ENCODE results near the gene BORCS8. TPM values are rescaled to one million over a fixed set of nuclear protein-coding genes. Genes with fewer than 3 reads are reported as not detected.

BORCS8 gene
- total RNA-seq: 10 to 100 TPM; 22.6 to 48.2 (median 42.7) TPM
- 10 to 100 TPM; 21.9 to 23.0 TPM for polyA plus RNA-seq
- 8.2 reads per million, percentile 32 among the genes with 10 or more reads in this experiment for total RNA-seq

DNA sequence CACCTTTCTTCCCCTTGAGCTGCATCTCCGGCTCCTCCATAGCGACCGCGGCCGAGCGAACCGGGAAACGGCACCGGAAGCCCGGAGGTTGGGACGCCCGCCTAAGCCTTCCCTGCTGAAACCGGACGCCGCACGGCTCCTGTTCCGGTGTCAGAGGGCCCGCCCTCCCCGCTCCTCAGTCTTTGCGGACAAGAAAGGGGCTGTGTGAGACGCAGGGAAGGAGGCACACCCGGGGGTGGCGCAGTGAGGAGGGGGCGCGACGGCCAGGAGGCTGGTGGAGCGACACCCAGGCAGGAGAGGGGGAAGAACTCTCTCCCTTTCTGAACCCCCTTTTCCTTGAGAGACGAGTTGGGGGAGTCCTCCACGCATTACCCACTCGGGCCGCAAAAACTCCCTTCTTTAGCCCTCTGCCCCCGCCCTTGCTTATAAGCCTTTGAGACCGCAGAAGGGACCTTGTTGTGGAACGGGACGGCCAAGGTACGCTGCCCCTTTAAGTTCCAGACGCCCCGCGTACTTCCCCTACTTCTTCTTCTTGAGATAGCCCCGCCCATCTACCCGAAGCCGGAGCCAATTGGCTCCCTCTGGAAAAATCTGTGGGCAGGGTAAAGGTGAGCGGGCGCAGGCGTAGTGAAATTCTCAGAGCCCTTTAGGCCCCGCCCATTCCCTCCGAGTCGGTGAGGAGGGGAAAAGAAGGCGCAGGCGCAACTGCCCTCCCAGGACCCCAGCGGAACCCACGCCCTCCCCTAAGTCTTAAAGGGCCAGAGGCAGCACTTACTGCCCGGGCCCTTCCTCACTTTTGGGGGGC, at the start of gene BORCS8, which contains the start of gene RFXANK:
TSS of gene BORCS8 (minus strand) at position 75 of the 805 bp plus-strand sequence. CDS start at position 40, 35 bp downstream.
TSS of gene RFXANK (plus strand) at position 181 of the 805 bp plus-strand sequence. CDS start 1,689 bp downstream, outside the sequence.
- intact Hi-C loops (cut with micrococcal nuclease): loop anchor here (1.0 to 10.0 kb wide), 21 partner anchors 11 to 1635 kb away; partner anchors contain the start of genes ARMC6 (in 2 of the 2), ATP13A1 (in 2 of the 2), COPE (in 2 of the 2) and DDX49 (in 2 of the 2)
- H3K4me1 ChIP-seq (ENCODE audit: control insufficient read depth in 2 of 2, insufficient read depth in 2 of 2, low read length in 2 of 2): peaks cover 13 to 22% of the 10 kb centered on the region in 2 donors
- peaks cover 23 to 68% (median 45%) of the 10 kb centered on the region in 7 donors for H3K4me1 Mint-ChIP-seq
- no peaks in the 10 kb centered on the region for H3K27me3 ChIP-seq (ENCODE audit: control insufficient read depth in 2 of 2, insufficient read depth in 2 of 2, low read length in 2 of 2)
- no peaks in the 10 kb centered on the region for H3K9me3 ChIP-seq (ENCODE audit: control insufficient read depth in 2 of 3, low read length in 3 of 3)
- H3K4me3 Mint-ChIP-seq: peak within 1 kb of the TSS; percentile 94 to 100 (median 98)
- peaks cover 0 to 1% (median 0%) of the 10 kb centered on the region in 11 donors for H3K9me3 Mint-ChIP-seq
- ChIA-PET CTCF (interaction anchor here (1.4 to 2.6 kb wide), 2 partner anchors 16 to 33 kb away, joined by 4 to 7 read pairs; no protein-coding TSS in a partner anchor), POLR2A (interaction anchor here (0.6 to 6.5 kb wide), 9 partner anchors 9 to 1389 kb away, joined by 3 to 58 read pairs (median 3); partner anchors contain the start of genes COPE, DDX49, GATAD2A and NR2C2AP)
- peak within 1 kb of the TSS; percentile 99 to 100 (median 99) for H3K27ac Mint-ChIP-seq
- no peaks in the 10 kb centered on the region for H3K27me3 Mint-ChIP-seq
- DNase-seq (peak; percentile 89 to 99 (median 99)), ATAC-seq (peak; percentile 95)
- peaks cover 0 to 14% (median 0%) of the 10 kb centered on the region in 5 donors for H3K36me3 Mint-ChIP-seq
- peak within 1 kb of the TSS; percentile 100 for H3K4me3 ChIP-seq (ENCODE audit: low read length)
- peak within 1 kb of the TSS; percentile 100 for H3K27ac ChIP-seq (ENCODE audit: low read depth, low read length)
- H3K36me3 ChIP-seq (ENCODE audit: control insufficient read depth in 2 of 3, insufficient read depth in 3 of 3, low read length in 3 of 3): peaks cover 0 to 23% (median 0%) of the 10 kb centered on the region in 3 experiments

DNA sequence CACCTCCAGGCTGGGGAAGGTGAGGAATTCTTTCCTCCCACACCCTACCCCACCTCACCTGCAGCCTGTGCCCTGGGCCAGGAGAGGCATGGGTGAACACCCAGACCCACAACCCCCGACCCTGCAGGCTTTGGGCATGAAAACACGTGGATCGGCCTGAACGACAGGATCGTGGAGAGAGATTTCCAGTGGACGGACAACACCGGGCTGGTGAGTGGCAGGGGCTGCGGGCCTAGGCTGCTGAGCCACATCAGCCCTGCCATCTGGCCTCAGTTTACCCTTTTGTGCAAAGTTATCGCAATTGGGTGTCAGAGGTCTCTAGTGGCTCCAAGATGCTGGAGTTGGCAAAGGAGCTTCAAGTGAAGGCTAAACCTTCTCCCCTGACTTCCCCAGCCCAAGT, 48.5 kb upstream of the BORCS8 start:
- DNase-seq: no peak
- Histone ChIP-seq H3K27ac (ENCODE audit: low read depth, low read length) (no peak overlapping the region), H3K27me3 (ENCODE audit: control insufficient read depth in 2 of 2, insufficient read depth in 2 of 2, low read length in 2 of 2) (no peaks in the 10 kb centered on the region), H3K36me3 (ENCODE audit: control insufficient read depth in 2 of 3, insufficient read depth in 3 of 3, low read length in 3 of 3) (no peaks in the 10 kb centered on the region), H3K4me3 (ENCODE audit: low read length) (no peak overlapping the region), H3K4me1 (ENCODE audit: control insufficient read depth in 2 of 2, insufficient read depth in 2 of 2, low read length in 2 of 2) (no peaks in the 10 kb centered on the region), H3K9me3 (ENCODE audit: control insufficient read depth in 2 of 3, low read length in 3 of 3) (peaks cover 0 to 7% (median 0%) of the 10 kb centered on the region in 3 experiments)
- Mint-ChIP-seq H3K27ac (no peak overlapping the region), H3K9me3 (peaks cover 0 to 13% (median 8%) of the 10 kb centered on the region in 11 donors), H3K4me3 (no peak overlapping the region), H3K27me3 (peaks cover 5 to 38% (median 22%) of the 10 kb centered on the region in 5 donors), H3K4me1 (peaks cover 0 to 2% (median 0%) of the 10 kb centered on the region in 7 donors), H3K36me3 (peaks cover 0 to 6% (median 5%) of the 10 kb centered on the region in 5 donors)
- POLR2A ChIA-PET: interaction anchor here (0.7 kb wide), 1 partner anchor 48 kb away, joined by 3 read pairs; no protein-coding TSS in a partner anchor
- CTCF ChIA-PET: no interaction called here
- no peak for ATAC-seq
- intact Hi-C loops (cut with micrococcal nuclease): no loop called here

GRCh38 chr19:19239675-19240074, 47.7 kb upstream of the BORCS8 start:
- POLR2A ChIA-PET: no interaction called here
- Histone ChIP-seq H3K36me3 (ENCODE audit: control insufficient read depth in 2 of 3, insufficient read depth in 3 of 3, low read length in 3 of 3) (no peaks in the 10 kb centered on the region), H3K9me3 (ENCODE audit: control insufficient read depth in 2 of 3, low read length in 3 of 3) (peaks cover 0 to 12% (median 0%) of the 10 kb centered on the region in 3 experiments), H3K4me3 (ENCODE audit: low read length) (no peak overlapping the region), H3K27me3 (ENCODE audit: control insufficient read depth in 2 of 2, insufficient read depth in 2 of 2, low read length in 2 of 2) (no peaks in the 10 kb centered on the region), H3K4me1 (ENCODE audit: control insufficient read depth in 2 of 2, insufficient read depth in 2 of 2, low read length in 2 of 2) (no peaks in the 10 kb centered on the region), H3K27ac (ENCODE audit: low read depth, low read length) (no peak overlapping the region)
- Mint-ChIP-seq H3K27ac (no peak overlapping the region), H3K9me3 (peaks cover 0 to 16% (median 8%) of the 10 kb centered on the region in 11 donors), H3K4me1 (peaks cover 0 to 2% (median 0%) of the 10 kb centered on the region in 7 donors), H3K4me3 (no peak overlapping the region), H3K36me3 (peaks cover 0 to 6% (median 5%) of the 10 kb centered on the region in 5 donors), H3K27me3 (peaks cover 5 to 38% (median 22%) of the 10 kb centered on the region in 5 donors)
- intact Hi-C loops (cut with micrococcal nuclease): no loop called here
- CTCF ChIA-PET: no interaction called here
- no peak for DNase-seq
- ATAC-seq: no peak

GRCh38 chr19:19238126-19238894, 46.4 kb upstream of the BORCS8 start:
- ATAC-seq (no peak), DNase-seq (no peak)
- Histone ChIP-seq H3K4me1 (ENCODE audit: control insufficient read depth in 2 of 2, insufficient read depth in 2 of 2, low read length in 2 of 2) (no peaks in the 10 kb centered on the region), H3K4me3 (ENCODE audit: low read length) (no peak overlapping the region), H3K27ac (ENCODE audit: low read depth, low read length) (no peak overlapping the region), H3K9me3 (ENCODE audit: control insufficient read depth in 2 of 3, low read length in 3 of 3) (peaks cover 0 to 24% (median 0%) of the 10 kb centered on the region in 3 experiments), H3K36me3 (ENCODE audit: control insufficient read depth in 2 of 3, insufficient read depth in 3 of 3, low read length in 3 of 3) (no peaks in the 10 kb centered on the region), H3K27me3 (ENCODE audit: control insufficient read depth in 2 of 2, insufficient read depth in 2 of 2, low read length in 2 of 2) (no peaks in the 10 kb centered on the region)
- H3K27ac Mint-ChIP-seq: no peak overlapping the region
- POLR2A ChIA-PET: no interaction called here
- H3K4me3 Mint-ChIP-seq: no peak overlapping the region
- peaks cover 5 to 38% (median 22%) of the 10 kb centered on the region in 5 donors for H3K27me3 Mint-ChIP-seq
- H3K9me3 Mint-ChIP-seq: peaks cover 0 to 27% (median 12%) of the 10 kb centered on the region in 11 donors
- intact Hi-C loops (cut with micrococcal nuclease): no loop called here
- CTCF ChIA-PET: no interaction called here
- H3K36me3 Mint-ChIP-seq: peaks cover 0 to 6% (median 5%) of the 10 kb centered on the region in 5 donors
- H3K4me1 Mint-ChIP-seq: peaks cover 0 to 2% (median 0%) of the 10 kb centered on the region in 7 donors

DNA sequence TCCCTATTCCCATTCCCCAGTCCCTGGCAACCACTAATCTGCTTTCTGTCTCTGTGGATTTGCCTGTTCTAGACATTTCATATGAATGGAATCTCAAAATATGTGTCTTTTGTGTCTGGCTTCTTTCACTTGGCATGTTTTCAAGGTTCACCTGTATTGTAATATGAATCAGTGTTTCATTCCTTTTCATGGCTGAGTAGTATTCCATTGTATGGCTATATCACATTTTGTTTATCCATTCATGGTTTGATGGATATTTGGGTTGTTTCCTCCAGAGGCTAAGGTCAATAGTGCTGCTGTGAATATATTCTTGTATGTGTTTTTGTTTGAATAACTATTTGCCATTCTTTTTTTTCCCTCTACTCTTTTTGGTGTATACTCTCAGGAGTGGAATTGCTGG, 44.2 kb upstream of the BORCS8 start:
- Histone ChIP-seq H3K4me3 (ENCODE audit: low read length) (no peak overlapping the region), H3K9me3 (ENCODE audit: control insufficient read depth in 2 of 3, low read length in 3 of 3) (peaks cover 0 to 25% (median 0%) of the 10 kb centered on the region in 3 experiments), H3K27me3 (ENCODE audit: control insufficient read depth in 2 of 2, insufficient read depth in 2 of 2, low read length in 2 of 2) (no peaks in the 10 kb centered on the region), H3K27ac (ENCODE audit: low read depth, low read length) (no peak overlapping the region), H3K4me1 (ENCODE audit: control insufficient read depth in 2 of 2, insufficient read depth in 2 of 2, low read length in 2 of 2) (no peaks in the 10 kb centered on the region), H3K36me3 (ENCODE audit: control insufficient read depth in 2 of 3, insufficient read depth in 3 of 3, low read length in 3 of 3) (no peaks in the 10 kb centered on the region)
- peaks cover 5 to 35% (median 22%) of the 10 kb centered on the region in 5 donors for H3K27me3 Mint-ChIP-seq
- peaks cover 0 to 2% (median 0%) of the 10 kb centered on the region in 7 donors for H3K4me1 Mint-ChIP-seq
- CTCF ChIA-PET: no interaction called here
- ATAC-seq (no peak), DNase-seq (no peak)
- POLR2A ChIA-PET: no interaction called here
- H3K36me3 Mint-ChIP-seq: peaks cover 0 to 6% (median 5%) of the 10 kb centered on the region in 5 donors
- intact Hi-C loops (cut with micrococcal nuclease): no loop called here
- H3K9me3 Mint-ChIP-seq: peaks cover 0 to 34% (median 13%) of the 10 kb centered on the region in 11 donors
- H3K4me3 Mint-ChIP-seq: no peak overlapping the region
- H3K27ac Mint-ChIP-seq: no peak overlapping the region

- Mint-ChIP-seq H3K36me3 (peaks cover 0 to 6% (median 5%) of the 10 kb centered on the region in 5 donors), H3K27ac (peak overlapping the region in 1 of 9 donors; percentile 41), H3K9me3 (peaks cover 0 to 34% (median 13%) of the 10 kb centered on the region in 11 donors), H3K27me3 (peaks cover 5 to 23% (median 13%) of the 10 kb centered on the region in 5 donors), H3K4me1 (peaks cover 0 to 2% (median 0%) of the 10 kb centered on the region in 7 donors), H3K4me3 (no peak overlapping the region)
- no peak for DNase-seq
- H3K9me3 ChIP-seq (ENCODE audit: control insufficient read depth in 2 of 3, low read length in 3 of 3): peaks cover 0 to 25% (median 0%) of the 10 kb centered on the region in 3 experiments
- ChIA-PET CTCF (no interaction called here), POLR2A (no interaction called here)
- no peaks in the 10 kb centered on the region for H3K27me3 ChIP-seq (ENCODE audit: control insufficient read depth in 2 of 2, insufficient read depth in 2 of 2, low read length in 2 of 2)
- H3K4me3 ChIP-seq (ENCODE audit: low read length): no peak overlapping the region
- H3K4me1 ChIP-seq (ENCODE audit: control insufficient read depth in 2 of 2, insufficient read depth in 2 of 2, low read length in 2 of 2): no peaks in the 10 kb centered on the region
- no peak for ATAC-seq
- no peak overlapping the region for H3K27ac ChIP-seq (ENCODE audit: low read depth, low read length)
- intact Hi-C loops (cut with micrococcal nuclease): no loop called here
- no peaks in the 10 kb centered on the region for H3K36me3 ChIP-seq (ENCODE audit: control insufficient read depth in 2 of 3, insufficient read depth in 3 of 3, low read length in 3 of 3)
Observed at GRCh38 chr19:19234220-19234816, 42.4 kb upstream of the BORCS8 start.
